ENCODE data around the gene ASPHD2. TPM values are rescaled to one million over a fixed set of nuclear protein-coding genes. Genes with fewer than 3 reads are reported as not detected.

ASPHD2 gene
- total and polyA plus RNA-seq, 10 of the 15 experiments (the other 5 are each of a cell fraction or from before 2014, with no cell fraction given): 1.6 to 10.6 (median 5.2) TPM

DNA sequence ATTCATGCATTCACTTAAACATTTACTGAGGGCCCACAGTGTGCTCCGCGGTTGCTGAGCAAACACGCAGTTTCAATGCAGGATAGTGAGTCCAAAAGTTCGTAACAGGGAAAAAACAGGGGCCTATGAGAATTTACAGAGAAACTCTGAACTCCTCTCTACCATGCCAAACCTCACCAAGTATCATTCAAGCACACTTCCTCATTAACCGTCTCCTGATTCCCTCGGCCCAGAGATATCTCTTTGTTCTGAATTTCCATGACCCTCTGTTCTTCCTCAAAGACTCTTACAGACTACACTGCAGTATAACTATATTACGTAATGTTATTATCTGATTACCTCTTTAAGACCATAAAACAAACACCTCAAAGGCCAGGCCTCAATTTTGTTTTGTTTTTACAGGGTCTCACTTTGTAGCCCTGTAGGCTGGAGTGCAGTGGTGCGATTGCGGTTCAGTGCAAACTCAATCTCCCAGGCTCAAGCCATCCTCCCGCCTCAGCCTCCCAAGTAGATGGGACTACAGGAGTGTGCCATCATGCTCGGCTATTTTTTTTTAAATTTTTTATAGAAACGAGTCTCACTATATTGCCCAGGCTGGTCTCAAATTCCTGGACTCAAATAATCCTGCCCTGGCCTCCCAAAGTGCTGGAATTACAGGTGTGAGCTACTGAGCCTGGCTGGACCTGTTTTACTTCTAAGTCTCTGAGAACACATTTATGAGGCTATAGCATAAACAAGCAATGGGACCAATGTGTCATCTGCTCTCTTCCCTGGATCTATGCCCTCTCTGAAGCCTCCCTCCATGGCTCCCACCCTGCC lies 50.9 kb downstream of the ASPHD2 start (continued):
- TF ChIP-seq DPF2 (IDR thresholded peaks at IDR 0.05) (no peak), BHLHE40 (IDR thresholded peaks at IDR 0.05; ENCODE audit: borderline replicate concordance in 1 of 2, low read depth in 2 of 2, low read length in 1 of 2) (no peak), MXI1 (IDR thresholded peaks at IDR 0.05; ENCODE audit: low read depth, low read length) (peak; percentile 19; the same call in 1 of the 2 replicates), NFYB (IDR thresholded peaks at IDR 0.05; ENCODE audit: insufficient read depth, low read depth, low read length) (no peak), CBX3 (IDR thresholded peaks at IDR 0.05; ENCODE audit: borderline replicate concordance, low read depth) (no peak), NBN (IDR thresholded peaks at IDR 0.05) (peak; percentile 31; the same call in 1 of the 2 replicates), SPI1 (IDR thresholded peaks at IDR 0.05; ENCODE audit: borderline replicate concordance, insufficient read depth, low read depth, low read length) (peak; percentile 80), WRNIP1 (IDR thresholded peaks at IDR 0.05; ENCODE audit: borderline replicate concordance, low read depth, low read length) (no peak), SUPT20H (IDR thresholded peaks at IDR 0.05; ENCODE audit: borderline replicate concordance, control insufficient read depth, low read depth, low read length) (no peak), CBX5 (IDR thresholded peaks at IDR 0.05; ENCODE audit: low read depth) (no peak), RAD21 (IDR thresholded peaks at IDR 0.05; ENCODE audit: insufficient read depth, low read depth, low read length) (no peak), GABPA (IDR thresholded peaks at IDR 0.05; ENCODE audit: low read depth) (no peak), MEF2A (IDR thresholded peaks at IDR 0.05; ENCODE audit: insufficient read depth, low read depth, low read length) (no peak), ATF7 (IDR thresholded peaks at IDR 0.05; ENCODE audit: low read depth) (peak; percentile 70), GATAD2B (conservative IDR thresholded peaks at IDR 0.05; ENCODE audit: low read depth) (no peak)
